Left kidney (tissue), 2 donors: ENCODE measurements around the gene CEBPB. TPM values are rescaled to one million over a fixed set of nuclear protein-coding genes. Genes with fewer than 3 reads are reported as not detected.
"Not testable (repeated sequence)": the region's sequence is repeated elsewhere in the genome, so short reads cannot be mapped to it uniquely, and the experiment has no call there.

Source experiments
- DNase-seq: peaks from one replicate; pipeline ENCODE4 v3.0.0-alpha.2; 2013
- polyA plus RNA-seq: library from polyadenylated mRNA; unstranded; fragments of 120-200 nt; gene quantifications from one replicate; pipeline ENCODE4 v1.2.1, GENCODE V29; 2013; ENCODE audit not compliant: insufficient read length

The CEBPB gene
- polyA plus RNA-seq, 1 donor = 2.4 TPM

DNA sequence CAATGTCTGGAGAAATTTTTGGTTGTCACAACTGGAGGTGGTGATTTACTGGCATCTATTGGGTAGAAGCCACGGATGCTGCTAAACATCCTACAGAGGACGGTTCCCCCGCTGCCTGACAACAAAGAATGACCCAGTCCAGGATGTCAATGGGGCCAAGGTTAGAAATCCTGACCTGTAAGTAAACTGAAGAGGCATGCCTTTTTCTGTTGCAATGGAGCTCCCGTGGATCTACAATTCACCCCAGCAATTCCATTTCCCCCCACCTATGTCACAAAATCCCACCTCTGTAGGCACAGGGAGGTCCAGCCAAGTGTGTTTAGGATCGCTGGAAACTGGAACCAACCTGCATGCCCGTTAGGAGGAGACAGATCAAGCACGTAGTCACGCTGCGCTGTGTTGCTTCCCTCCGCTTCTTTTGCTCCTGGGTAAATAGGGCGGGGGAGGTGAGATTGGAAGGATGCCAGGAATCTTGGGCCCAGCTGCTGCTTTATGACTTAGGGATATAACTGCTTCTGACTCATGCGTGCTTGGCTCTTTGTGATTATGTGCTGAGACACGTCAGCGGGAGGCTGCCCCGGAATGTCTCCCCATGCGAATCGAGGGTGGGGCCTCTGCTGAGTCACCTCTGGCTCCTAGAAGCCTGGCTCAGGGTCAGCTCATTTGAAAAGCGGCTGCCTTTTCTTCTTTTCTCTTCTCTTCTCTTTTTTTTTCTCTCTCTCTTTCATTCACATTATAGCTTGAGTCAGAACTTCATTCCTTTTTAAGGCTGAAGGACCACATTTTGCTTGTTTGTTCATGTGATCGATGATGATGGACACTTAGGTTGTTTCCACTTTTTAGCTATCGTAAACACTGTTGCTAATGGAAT is 24.7 kb upstream of the CEBPB start:
- peak; percentile 97 for DNase-seq

- DNase-seq = peak; percentile 66
These were observed 21.3 kb upstream of the CEBPB start for GRCh38 chr20:50169329-50169823.

DNA sequence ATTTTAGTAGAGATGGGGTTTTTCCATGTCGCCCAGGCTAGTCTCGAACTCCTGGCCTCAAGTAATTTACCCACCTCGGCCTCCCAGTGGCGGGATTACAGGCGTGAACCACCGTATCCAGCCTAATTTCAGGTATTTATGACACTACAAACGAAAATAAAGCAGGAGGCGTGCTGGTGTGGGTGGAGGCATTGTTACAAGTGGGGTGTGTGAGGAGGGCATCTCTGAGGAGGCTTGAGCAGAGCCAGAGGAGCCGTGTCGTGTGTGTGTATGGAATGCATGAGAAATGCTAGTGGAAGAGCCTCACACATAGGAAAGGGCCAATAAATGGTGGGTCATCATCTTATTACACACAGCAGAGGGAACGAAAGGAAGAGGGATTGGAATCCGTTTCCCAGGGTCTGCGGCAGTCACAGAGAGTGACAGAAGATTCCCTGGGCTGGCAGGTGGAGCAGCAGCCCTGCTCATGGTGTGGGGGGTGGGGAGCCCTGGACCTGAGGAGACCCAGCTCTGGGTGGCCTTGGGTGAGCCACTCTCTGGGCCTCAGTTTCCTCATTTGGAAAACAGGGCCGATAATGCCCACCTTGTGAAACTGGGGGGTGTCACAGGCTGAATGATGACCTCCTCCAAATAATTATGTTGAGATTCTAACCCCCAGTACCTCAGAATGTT is 19.9 kb upstream of the CEBPB start:
- no peak for DNase-seq

- peak; percentile 78 for DNase-seq
These were observed 18.1 kb upstream of the CEBPB start for GRCh38 chr20:50172347-50173013.

GRCh38 chr20:50174456-50174855 is 16.2 kb upstream of the CEBPB start:
- DNase-seq = no peak

GRCh38 chr20:50175938-50176933 is 14.4 kb upstream of the CEBPB start:
- DNase-seq = no peak

GRCh38 chr20:50178672-50179071 is 12.0 kb upstream of the CEBPB start:
- not testable (repeated sequence) for DNase-seq

DNA sequence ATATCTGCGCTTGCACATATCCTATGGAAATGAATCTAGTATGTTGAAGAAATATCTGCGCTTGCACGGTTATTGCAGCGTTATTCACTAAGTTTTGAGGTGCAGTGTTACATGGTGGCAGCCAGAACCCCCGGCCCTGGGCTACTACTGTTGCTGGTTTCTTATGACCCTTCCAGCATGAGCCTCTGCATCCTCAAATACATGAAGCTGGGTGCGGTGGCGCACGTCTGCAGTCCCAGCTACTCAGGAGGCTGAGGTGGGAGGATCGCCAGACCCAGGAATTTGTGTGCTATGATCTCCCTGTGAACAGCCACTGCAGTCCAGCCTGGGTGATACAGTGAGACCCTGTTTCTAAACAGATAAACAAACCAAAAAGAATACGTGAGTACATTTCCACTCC is 9.3 kb upstream of the CEBPB start:
- no peak for DNase-seq

DNA sequence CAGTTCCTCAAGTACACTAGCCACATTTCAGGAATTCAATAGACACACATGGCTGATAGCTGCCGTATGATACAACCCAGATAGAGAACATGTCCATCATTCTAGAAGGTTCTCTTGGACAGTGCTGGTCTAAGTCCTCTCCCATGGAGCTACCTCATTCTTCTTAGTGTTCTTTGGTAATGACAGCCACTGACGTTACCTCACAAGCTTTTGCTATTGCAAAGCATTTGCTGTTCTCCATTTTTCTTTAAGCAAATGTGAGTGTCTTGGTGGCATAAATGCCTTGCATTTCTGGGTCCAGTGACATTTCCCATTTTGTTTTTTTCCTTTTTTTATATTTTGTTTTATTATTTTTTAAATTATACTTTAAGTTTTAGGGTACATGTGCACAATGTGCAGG is 8.3 kb upstream of the CEBPB start:
- no peak for DNase-seq

GRCh38 chr20:50185426-50185825 is 5.2 kb upstream of the CEBPB start:
- DNase-seq = no peak

DNA sequence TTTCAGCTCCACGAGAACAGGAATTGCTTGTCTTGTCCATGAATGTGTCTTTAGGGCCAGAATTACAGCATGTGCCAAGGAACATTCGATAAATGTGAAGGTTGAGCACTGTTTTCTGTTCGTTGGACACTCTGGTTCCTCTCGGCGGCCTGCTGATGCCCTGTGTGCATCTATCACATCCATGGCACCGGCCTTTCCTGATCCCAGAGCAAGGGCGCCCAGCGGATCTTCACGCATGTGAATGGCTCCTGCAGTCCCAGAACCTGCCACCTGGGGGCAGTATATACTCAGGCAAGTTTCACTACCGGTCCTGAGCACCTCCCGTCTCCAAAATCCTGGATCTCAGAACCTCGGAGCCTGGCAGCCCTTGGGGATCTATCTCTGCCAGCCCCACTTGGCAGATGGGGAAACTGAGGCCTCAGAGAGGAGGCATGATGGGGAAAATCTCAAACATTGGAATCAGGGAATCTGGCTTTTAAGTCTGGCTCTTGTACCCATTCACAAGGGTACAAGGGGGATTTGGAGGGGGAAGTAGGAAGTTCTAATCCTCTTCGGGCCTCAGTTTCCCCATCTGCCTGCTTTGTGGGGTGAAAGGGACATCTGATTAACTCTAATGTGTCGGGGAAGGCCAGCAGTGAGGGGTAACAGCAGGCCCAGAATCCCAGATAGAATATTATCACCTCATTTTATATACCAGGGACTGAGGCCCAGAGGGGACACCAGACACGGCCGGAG is 4.3 kb upstream of the CEBPB start:
- peak; percentile 78 for DNase-seq

GRCh38 chr20:50186987-50187402 is 3.6 kb upstream of the CEBPB start:
- DNase-seq = no peak

DNA sequence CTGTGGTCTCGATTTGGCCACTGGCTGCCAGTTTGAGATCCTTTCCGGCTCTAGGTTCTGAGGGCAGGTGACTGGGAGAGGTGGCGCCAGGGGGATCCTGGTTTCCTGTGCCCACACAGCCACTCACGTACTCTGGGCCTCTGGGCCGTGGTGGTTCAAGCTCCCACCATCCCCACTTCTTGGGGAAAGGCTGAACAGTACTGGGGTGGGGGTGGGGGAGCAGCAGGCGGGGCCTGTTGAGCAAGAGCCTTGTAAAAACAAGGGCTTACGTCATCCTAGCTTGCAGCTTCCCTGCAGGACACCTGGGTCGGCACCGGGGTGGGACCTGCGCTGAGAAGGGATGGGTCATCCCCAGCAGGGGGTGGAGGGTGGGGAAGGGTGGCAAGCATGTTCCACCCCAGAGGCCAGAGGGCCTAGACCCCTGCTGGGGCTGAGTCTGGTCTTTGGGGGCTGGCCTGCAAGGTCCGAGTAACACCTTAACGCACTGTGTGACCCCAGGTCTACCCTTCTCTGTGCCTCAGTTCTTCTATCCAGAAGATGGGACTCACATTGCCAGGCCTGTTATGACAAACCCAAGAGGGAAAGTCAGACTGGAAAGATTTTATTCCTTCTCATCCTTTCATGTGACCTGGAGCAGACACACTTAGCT is 3.1 kb upstream of the CEBPB start:
- DNase-seq = no peak

GRCh38 chr20:50188287-50188688 is 2.3 kb upstream of the CEBPB start:
- no peak for DNase-seq

- no peak for DNase-seq
These were observed 1.6 kb upstream of the CEBPB start for GRCh38 chr20:50188879-50189680.

DNA sequence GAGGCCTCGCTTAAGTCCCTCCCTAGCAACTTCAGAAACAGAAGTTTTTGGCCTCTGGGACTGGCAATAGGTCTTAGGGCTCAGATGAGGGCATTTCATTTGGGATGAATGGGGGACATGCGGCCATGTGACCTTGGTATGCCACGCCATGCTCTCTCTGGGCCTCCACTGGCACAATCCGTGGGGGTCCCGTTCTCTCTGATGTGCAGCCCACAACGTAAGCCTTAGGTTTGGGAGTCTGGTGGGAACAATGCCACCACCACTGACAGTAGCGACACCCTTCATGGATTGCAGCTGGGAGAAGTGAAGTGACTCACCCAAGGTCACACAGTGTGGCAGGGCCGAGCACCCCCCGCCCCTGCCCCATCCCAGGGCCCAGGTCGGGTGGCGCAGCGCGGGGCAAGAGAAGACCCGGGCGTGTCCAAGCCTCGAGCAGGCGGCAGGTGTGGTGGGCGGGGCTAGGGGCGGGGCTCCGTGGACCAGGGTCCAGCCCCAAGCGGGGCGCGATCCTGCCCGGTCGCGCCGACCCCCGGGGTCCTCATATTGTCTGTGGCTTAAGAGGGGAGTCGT is 864 bp upstream of the CEBPB start:
- DNase-seq = no peak

- DNase-seq = no peak
These were observed 474 bp downstream of the CEBPB start for GRCh38 chr20:50191065-50191543.

DNA sequence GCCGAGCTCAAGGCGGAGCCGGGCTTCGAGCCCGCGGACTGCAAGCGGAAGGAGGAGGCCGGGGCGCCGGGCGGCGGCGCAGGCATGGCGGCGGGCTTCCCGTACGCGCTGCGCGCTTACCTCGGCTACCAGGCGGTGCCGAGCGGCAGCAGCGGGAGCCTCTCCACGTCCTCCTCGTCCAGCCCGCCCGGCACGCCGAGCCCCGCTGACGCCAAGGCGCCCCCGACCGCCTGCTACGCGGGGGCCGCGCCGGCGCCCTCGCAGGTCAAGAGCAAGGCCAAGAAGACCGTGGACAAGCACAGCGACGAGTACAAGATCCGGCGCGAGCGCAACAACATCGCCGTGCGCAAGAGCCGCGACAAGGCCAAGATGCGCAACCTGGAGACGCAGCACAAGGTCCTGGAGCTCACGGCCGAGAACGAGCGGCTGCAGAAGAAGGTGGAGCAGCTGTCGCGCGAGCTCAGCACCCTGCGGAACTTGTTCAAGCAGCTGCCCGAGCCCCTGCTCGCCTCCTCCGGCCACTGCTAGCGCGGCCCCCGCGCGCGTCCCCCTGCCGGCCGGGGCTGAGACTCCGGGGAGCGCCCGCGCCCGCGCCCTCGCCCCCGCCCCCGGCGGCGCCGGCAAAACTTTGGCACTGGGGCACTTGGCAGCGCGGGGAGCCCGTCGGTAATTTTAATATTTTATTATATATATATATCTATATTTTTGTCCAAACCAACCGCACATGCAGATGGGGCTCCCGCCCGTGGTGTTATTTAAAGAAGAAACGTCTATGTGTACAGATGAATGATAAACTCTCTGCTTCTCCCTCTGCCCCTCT is 1.1 kb downstream of the CEBPB start:
- peak; percentile 60 for DNase-seq
